NCI-H1417 treated with DMSO at 0.1 percent for 48 hours (cell line): ENCODE results near the gene FMN1.

Source experiments
- DNase-seq: peaks from one replicate; lab custom pipeline; 2025; lab: John Stamatoyannopoulos, UW

FMN1 gene

GRCh38 chr15:33198541-33198940 lies 4.0 kb upstream of the FMN1 start:
- DNase-seq = no peak

- no peak for DNase-seq
Observed at GRCh38 chr15:33197636-33198035, 3.1 kb upstream of the FMN1 start.

- DNase-seq = peak; percentile 42
Observed at GRCh38 chr15:33194237-33194636, 277 bp downstream of the FMN1 start.

- DNase-seq = no peak
Observed at GRCh38 chr15:33191591-33191990, 2.9 kb downstream of the FMN1 start.

GRCh38 chr15:33190539-33190938 lies 4.0 kb downstream of the FMN1 start:
- no peak for DNase-seq

GRCh38 chr15:33188641-33189257 lies 5.8 kb downstream of the FMN1 start:
- DNase-seq = no peak

- no peak for DNase-seq
Observed at GRCh38 chr15:33188159-33188558, 6.4 kb downstream of the FMN1 start.

GRCh38 chr15:33183334-33183733 lies 11.2 kb downstream of the FMN1 start:
- no peak for DNase-seq

GRCh38 chr15:33182926-33183325 lies 11.6 kb downstream of the FMN1 start:
- DNase-seq = no peak

- no peak for DNase-seq
Observed at GRCh38 chr15:33182278-33182905, 12.1 kb downstream of the FMN1 start.

- DNase-seq = no peak
Observed at GRCh38 chr15:33179874-33180273, 14.6 kb downstream of the FMN1 start.

GRCh38 chr15:33171202-33171601 lies 23.3 kb downstream of the FMN1 start:
- DNase-seq = no peak

GRCh38 chr15:33169625-33170024 lies 24.9 kb downstream of the FMN1 start:
- no peak for DNase-seq

GRCh38 chr15:33168444-33168843 lies 26.1 kb downstream of the FMN1 start:
- DNase-seq = no peak

GRCh38 chr15:33163816-33164215 lies 30.7 kb downstream of the FMN1 start:
- DNase-seq = no peak

GRCh38 chr15:33161209-33161608 lies 33.3 kb downstream of the FMN1 start:
- no peak for DNase-seq

- DNase-seq = no peak
Observed at GRCh38 chr15:33160581-33161165, 33.8 kb downstream of the FMN1 start.

- no peak for DNase-seq
Observed at GRCh38 chr15:33159726-33160453, 34.6 kb downstream of the FMN1 start.

- no peak for DNase-seq
Observed at GRCh38 chr15:33158366-33158765, 36.1 kb downstream of the FMN1 start.

- DNase-seq = no peak
Observed at GRCh38 chr15:33157371-33158037, 37.0 kb downstream of the FMN1 start.

- DNase-seq = no peak
Observed at GRCh38 chr15:33155691-33156420, 38.7 kb downstream of the FMN1 start.
